ENCODE results near the gene FAM168B.

DNA sequence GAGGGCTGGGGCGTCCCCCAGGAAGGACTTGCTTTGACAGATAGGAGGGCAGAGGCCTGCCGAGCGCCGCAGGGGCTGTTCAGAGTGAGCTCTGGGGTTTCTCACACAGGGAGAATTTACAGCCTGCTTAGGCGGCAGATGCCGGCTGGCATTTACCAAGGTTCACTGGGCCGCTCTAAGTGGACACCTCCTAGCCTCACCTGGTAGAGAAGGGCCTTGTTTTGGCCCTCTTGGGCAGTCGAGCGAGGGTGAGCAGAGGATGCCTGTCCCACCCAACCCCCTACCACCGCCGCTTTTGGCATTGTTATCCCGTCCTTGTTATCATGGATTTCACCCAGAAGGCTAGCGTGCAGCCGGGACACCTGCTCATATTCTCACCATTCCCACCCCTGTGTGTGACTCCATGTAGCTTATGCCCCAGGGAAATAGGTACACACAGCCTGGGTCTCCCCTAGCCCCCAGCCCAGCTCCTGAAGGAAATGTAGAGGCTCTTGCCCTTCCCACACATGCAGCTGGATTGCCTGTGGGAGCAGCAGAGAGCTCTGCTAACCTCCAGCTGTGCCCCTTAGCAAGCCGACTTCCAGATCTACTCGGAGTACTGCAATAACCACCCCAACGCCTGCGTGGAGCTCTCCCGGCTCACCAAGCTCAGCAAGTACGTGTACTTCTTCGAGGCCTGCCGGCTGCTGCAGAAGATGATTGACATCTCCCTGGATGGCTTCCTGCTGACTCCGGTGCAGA, 52.4 kb downstream of the FAM168B start:
- TF ChIP-seq, protein P1, sequence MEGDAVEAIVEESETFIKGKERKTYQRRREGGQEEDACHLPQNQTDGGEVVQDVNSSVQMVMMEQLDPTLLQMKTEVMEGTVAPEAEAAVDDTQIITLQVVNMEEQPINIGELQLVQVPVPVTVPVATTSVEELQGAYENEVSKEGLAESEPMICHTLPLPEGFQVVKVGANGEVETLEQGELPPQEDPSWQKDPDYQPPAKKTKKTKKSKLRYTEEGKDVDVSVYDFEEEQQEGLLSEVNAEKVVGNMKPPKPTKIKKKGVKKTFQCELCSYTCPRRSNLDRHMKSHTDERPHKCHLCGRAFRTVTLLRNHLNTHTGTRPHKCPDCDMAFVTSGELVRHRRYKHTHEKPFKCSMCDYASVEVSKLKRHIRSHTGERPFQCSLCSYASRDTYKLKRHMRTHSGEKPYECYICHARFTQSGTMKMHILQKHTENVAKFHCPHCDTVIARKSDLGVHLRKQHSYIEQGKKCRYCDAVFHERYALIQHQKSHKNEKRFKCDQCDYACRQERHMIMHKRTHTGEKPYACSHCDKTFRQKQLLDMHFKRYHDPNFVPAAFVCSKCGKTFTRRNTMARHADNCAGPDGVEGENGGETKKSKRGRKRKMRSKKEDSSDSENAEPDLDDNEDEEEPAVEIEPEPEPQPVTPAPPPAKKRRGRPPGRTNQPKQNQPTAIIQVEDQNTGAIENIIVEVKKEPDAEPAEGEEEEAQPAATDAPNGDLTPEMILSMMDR (conservative IDR thresholded peaks at IDR 0.05), result no peak
- TF ChIP-seq ZFX (IDR thresholded peaks at IDR 0.05), result no peak
